ENCODE data around the gene IMMT. TPM values are rescaled to one million over a fixed set of nuclear protein-coding genes. Genes with fewer than 3 reads are reported as not detected.

IMMT gene
- total and polyA plus RNA-seq, 2 donors (not counting 3 experiments of a cell fraction or from before 2014, with no cell fraction given), result 35.6 to 112 TPM

- no peaks in the 10 kb centered on the region for H3K9me1 ChIP-seq (replicated peaks; ENCODE audit: control insufficient read depth, extremely low read depth, insufficient read depth, low read length)
- FAIRE-seq, result no peak
- no peak for TF ChIP-seq GATA2 (IDR thresholded peaks at IDR 0.05; ENCODE audit: insufficient read depth, insufficient read length, low read depth, low read length)
- TF ChIP-seq CTCF (IDR thresholded peaks at IDR 0.05; ENCODE audit: extremely low read depth in 1 of 2, insufficient read depth in 1 of 2, low read depth in 1 of 2, low read length in 2 of 2), result no peak
- TF ChIP-seq POLR2A (IDR thresholded peaks at IDR 0.05; ENCODE audit: low read depth, low read length), result no peak
- no peak for TF ChIP-seq POLR2AphosphoS5 (IDR thresholded peaks at IDR 0.05; ENCODE audit: insufficient read depth, low read depth, low read length)
- no peak for TF ChIP-seq JUN (IDR thresholded peaks at IDR 0.05; ENCODE audit: borderline replicate concordance, insufficient read depth, insufficient read length, low read depth)
- TF ChIP-seq MAX (IDR thresholded peaks at IDR 0.05; ENCODE audit: insufficient read depth, insufficient read length), result no peak
- TF ChIP-seq FOS (IDR thresholded peaks at IDR 0.05; ENCODE audit: borderline replicate concordance, insufficient read depth, low read length), result no peak
- TF ChIP-seq EZH2 (IDR thresholded peaks at IDR 0.05; ENCODE audit: borderline replicate concordance, low read depth, low read length, severe bottlenecking), result no peak
- no peak for TF ChIP-seq MYC (IDR thresholded peaks at IDR 0.05; ENCODE audit: low read depth, low read length)
- no peak overlapping the region for H3K4me3 ChIP-seq (replicated peaks in 1 of 3; ENCODE audit: insufficient read depth in 1 of 3, low read depth in 1 of 3, low read length in 3 of 3)
- H3K4me2 ChIP-seq (ENCODE audit: insufficient read depth, low read length), result no peak overlapping the region
- no TSS peak for BruUV-seq (replicated peaks)
- no peaks in the 10 kb centered on the region for H3K27me3 ChIP-seq (ENCODE audit: control insufficient read depth in 2 of 2, insufficient read depth in 2 of 2, low read length in 2 of 2)
- H3K9me3 ChIP-seq (replicated peaks; ENCODE audit: control insufficient read depth, insufficient read depth, low read length), result no peaks in the 10 kb centered on the region
- POLR2A ChIA-PET, result no interaction called here
- intact Hi-C loops (cut with micrococcal nuclease) (no loop called here), dilution Hi-C loops (cut with MboI; ENCODE audit: extremely low pct_ligation_motif_present, low sequenced_read_pairs) (no loop called here)
- no peaks in the 10 kb centered on the region for H4K20me1 ChIP-seq (replicated peaks; ENCODE audit: control insufficient read depth, extremely low read depth, insufficient read depth, low read length)
- no peak for DNase-seq (ENCODE audit: low read depth, low spot score)
- H3K36me3 ChIP-seq (ENCODE audit: control insufficient read depth in 2 of 2, extremely low read depth in 1 of 2, insufficient read depth in 2 of 2, low read length in 2 of 2), result peaks cover 44 to 55% of the 10 kb centered on the region in 2 experiments
- H3K79me2 ChIP-seq (ENCODE audit: control insufficient read depth, insufficient read depth, low read length), result no peaks in the 10 kb centered on the region
- CTCF ChIA-PET, result interaction anchor here (0.8 kb wide), 1 partner anchor 8 kb away, joined by 4 read pairs; no protein-coding TSS in a partner anchor
- no peak overlapping the region for H3K27ac ChIP-seq (ENCODE audit: insufficient read depth, low read depth, low read length)
- H2AFZ ChIP-seq (ENCODE audit: low read depth, low read length), result no peak overlapping the region
- H3K9ac ChIP-seq (replicated peaks; ENCODE audit: extremely low read depth, insufficient read depth, low read length), result no peak overlapping the region
- no peaks in the 10 kb centered on the region for H3K4me1 ChIP-seq (ENCODE audit: control insufficient read depth, extremely low read depth, insufficient read depth, low read length)
Measured at GRCh38 chr2:86134709-86135108, 60.6 kb downstream of the IMMT start.

Data from endothelial cell of umbilical vein (primary cell).